ENCODE results near the gene MCTP1. TPM values are rescaled to one million over a fixed set of nuclear protein-coding genes. Genes with fewer than 3 reads are reported as not detected.

Gene MCTP1
- total and polyA plus RNA-seq, 2 of the 8 experiments (the other 6 are each of a cell fraction or from before 2014, with no cell fraction given): 0.56 to 3.4 TPM

GRCh38 chr5:95141141-95141540 is 143.8 kb downstream of the MCTP1 start:
- no peak for DNase-seq (ENCODE audit: low read depth in 1 of 2, low spot score in 2 of 2)
- no peak overlapping the region for H3K14ac ChIP-seq (ENCODE audit: insufficient read length)
- no peak overlapping the region for H2AFZ ChIP-seq (ENCODE audit: low read length)
- no peak overlapping the region for H3K27ac ChIP-seq (ENCODE audit: low read depth, low read length)
- TF ChIP-seq NANOG (IDR thresholded peaks at IDR 0.05; ENCODE audit: insufficient read depth, low read depth, low read length, poor library complexity, severe bottlenecking) (no peak), SP2 (IDR thresholded peaks at IDR 0.05; ENCODE audit: low read length) (no peak), YY1 (IDR thresholded peaks at IDR 0.05; ENCODE audit: low read depth, low read length) (no peak), CBX5 (IDR thresholded peaks at IDR 0.05; ENCODE audit: low read depth, low read length) (no peak), RNF2 (IDR thresholded peaks at IDR 0.05; ENCODE audit: borderline replicate concordance, low read depth, low read length, missing control alignments, poor library complexity, severe bottlenecking) (no peak), ZNF274 (IDR thresholded peaks at IDR 0.05; ENCODE audit: borderline replicate concordance, extremely low read depth, low read length) (no peak), EGR1 (IDR thresholded peaks at IDR 0.05; ENCODE audit: borderline replicate concordance, low read depth, low read length) (no peak), BCL11A (IDR thresholded peaks at IDR 0.05; ENCODE audit: low read depth in 2 of 2, low read length in 2 of 2) (no peak), SAP30 (IDR thresholded peaks at IDR 0.05; ENCODE audit: insufficient read depth, insufficient replicate concordance, low read length) (no peak), PHF8 (conservative IDR thresholded peaks at IDR 0.05; ENCODE audit: low read depth, low read length) (no peak), POLR2AphosphoS5 (IDR thresholded peaks at IDR 0.05; ENCODE audit: low read depth, low read length) (no peak), CBX8 (IDR thresholded peaks at IDR 0.05; ENCODE audit: borderline replicate concordance, low read depth, low read length) (no peak), HDAC6 (IDR thresholded peaks at IDR 0.05; ENCODE audit: low read depth, low read length) (no peak)
- no peak overlapping the region for H2BK15ac ChIP-seq (ENCODE audit: low read length)
- H2BK20ac ChIP-seq (ENCODE audit: low read length): no peak overlapping the region
- no peak overlapping the region for H3K23ac ChIP-seq (ENCODE audit: insufficient read length)
- H3K27me3 ChIP-seq (replicated peaks in 1 of 4; ENCODE audit: control insufficient read depth in 3 of 4, extremely low read depth in 1 of 4, insufficient read depth in 3 of 4, low read length in 3 of 4): peaks cover 0 to 1% (median 0%) of the 10 kb centered on the region in 4 experiments; a peak in 1 of 7 replicates
- FAIRE-seq: no peak
- no peak overlapping the region for H4K5ac ChIP-seq (ENCODE audit: insufficient read length, low read depth, low read length)
- H2BK5ac ChIP-seq (ENCODE audit: low read depth, low read length): no peak overlapping the region
- H3K18ac ChIP-seq (ENCODE audit: extremely low read depth, low read length): no peak overlapping the region
- no peaks in the 10 kb centered on the region for H3K23me2 ChIP-seq (ENCODE audit: low read depth, low read length)
- H3K4me2 ChIP-seq (ENCODE audit: insufficient read depth in 1 of 2, low read depth in 2 of 2, low read length in 2 of 2): no peak overlapping the region
- H3K36me3 ChIP-seq (ENCODE audit: control insufficient read depth in 2 of 4, insufficient read depth in 4 of 4, low read length in 3 of 4): no peaks in the 10 kb centered on the region
- ChIA-PET CTCF (ENCODE audit: partially characterized antibody) (no interaction called here), POLR2A (ENCODE audit: partially characterized antibody) (no interaction called here)
- H4K91ac ChIP-seq (replicated peaks; ENCODE audit: insufficient read length, low read length): no peak overlapping the region
- H3K4me1 ChIP-seq (replicated peaks in 1 of 4; ENCODE audit: control insufficient read depth in 3 of 4, insufficient read depth in 4 of 4, low read length in 3 of 4): no peaks in the 10 kb centered on the region
- no peak overlapping the region for H3K4me3 ChIP-seq (ENCODE audit: extremely low read depth in 1 of 4, insufficient read depth in 2 of 4, low read depth in 3 of 4, low read length in 4 of 4)
- H3K9me3 ChIP-seq (ENCODE audit: insufficient read depth in 2 of 2, low read depth in 1 of 2, low read length in 1 of 2): no peaks in the 10 kb centered on the region; a peak in 1 of 4 replicates
- no peak overlapping the region for H2BK120ac ChIP-seq (replicated peaks; ENCODE audit: low read depth, low read length)
- no peak overlapping the region for H2BK12ac ChIP-seq (ENCODE audit: low read depth, low read length)
- H3K56ac ChIP-seq (replicated peaks; ENCODE audit: insufficient read length, low read depth, low read length): no peak overlapping the region
- H4K8ac ChIP-seq (ENCODE audit: extremely low read depth, insufficient read depth, low read length): no peak overlapping the region
- H3K79me2 ChIP-seq (ENCODE audit: control insufficient read depth in 1 of 2, insufficient read depth in 2 of 2, low read length in 2 of 2): no peaks in the 10 kb centered on the region
- no peaks in the 10 kb centered on the region for H4K20me1 ChIP-seq (replicated peaks in 1 of 2; ENCODE audit: control insufficient read depth in 1 of 2, insufficient read depth in 2 of 2, low read length in 2 of 2)
- H3K79me1 ChIP-seq (ENCODE audit: low read depth, low read length): no peaks in the 10 kb centered on the region
- H2AK5ac ChIP-seq (ENCODE audit: low read depth, low read length): no peak overlapping the region
- H3K9ac ChIP-seq (replicated peaks in 1 of 4; ENCODE audit: extremely low read depth in 1 of 4, low read depth in 3 of 4, low read length in 3 of 4): no peak overlapping the region
- no peak overlapping the region for H3K4ac ChIP-seq (replicated peaks; ENCODE audit: insufficient read length, low read depth, low read length)
- WGBS, 2 experiments (ENCODE audit: extremely low coverage in 1 of 2, insufficient coverage in 1 of 2, insufficient read length in 1 of 2, insufficient replicate concordance in 2 of 2, low coverage in 1 of 2, low lambda C conversion rate in 2 of 2, missing lambda C conversion rate in 1 of 2): 88% methylated on average over 3 of the region's 3 CpGs; no CpG with 5 or more reads in 1 of the 2 experiments

Data from H1 (cell line).